SU-DHL-6 (cell line): ENCODE measurements around the gene MSX1.

ENCODE experiments used
- H2AFZ ChIP-seq: fragments of 200-600 bp; sonication (generic); 2 replicates; pipeline ENCODE4 v1.6.1; 2014; ENCODE audit warnings: low read depth, mild to moderate bottlenecking, moderate library complexity, mixed read lengths, antibody characterized with exemption, low read length; ENCODE audit not compliant: severe bottlenecking
- H3F3A ChIP-seq: fragments of 200-600 bp; shearing (Covaris generic); 2 replicates; pipeline ENCODE4 v1.6.0; 2016; ENCODE audit warnings: antibody characterized with exemption, mild to moderate bottlenecking; ENCODE audit not compliant: insufficient read depth
- H3K27ac ChIP-seq: fragments of 200-600 bp; sonication (generic); 2 replicates; pipeline ENCODE4 v1.5.1; 2016; ENCODE audit warnings: low read depth, mild to moderate bottlenecking, low read length, moderate library complexity, mixed read lengths
- H3K27me3 ChIP-seq: fragments of 200-600 bp; sonication (generic), shearing (Covaris generic); 2 replicates; pipeline ENCODE4 v1.6.0; 2014; ENCODE audit warnings: mild to moderate bottlenecking, low read length
- H3K36me3 ChIP-seq: fragments of 200-600 bp; sonication (generic); 2 replicates; pipeline ENCODE4 v1.6.1; 2014; ENCODE audit warnings: mild to moderate bottlenecking, low read length, mixed read lengths
- H3K4me2 ChIP-seq: fragments of 300-600, 200-600 bp; shearing (Covaris generic), sonication (generic); 2 replicates; pipeline ENCODE4 v1.6.0; 2014; ENCODE audit warnings: low read length, low read depth, mild to moderate bottlenecking; ENCODE audit not compliant: poor library complexity, severe bottlenecking
- H3K4me3 ChIP-seq: fragments of 200-600 bp; sonication (generic); 2 replicates; pipeline ENCODE4 v1.5.1; 2014; ENCODE audit warnings: antibody characterized with exemption, low read length, mild to moderate bottlenecking, mixed read lengths; ENCODE audit not compliant: insufficient read depth, poor library complexity, severe bottlenecking
- H3K79me2 ChIP-seq: fragments of 200-600 bp; sonication (generic); 2 replicates; pipeline ENCODE4 v1.6.1; 2014; ENCODE audit warnings: mild to moderate bottlenecking, low read length, moderate library complexity; ENCODE audit not compliant: insufficient read depth
- H3K9ac ChIP-seq: fragments of 200-600 bp; sonication (generic); 2 replicates; pipeline ENCODE4 v1.7.0; 2014; ENCODE audit warnings: mild to moderate bottlenecking, low read length
- H3K9me2 ChIP-seq: fragments of 200-600 bp; sonication (generic); replicated peaks from 2 replicates; pipeline ENCODE4 v1.6.1; 2014; ENCODE audit warnings: low read length; ENCODE audit not compliant: insufficient read depth
- H3K9me3 ChIP-seq: fragments of 200-600 bp; sonication (generic); 2 replicates; pipeline ENCODE4 v1.6.1; 2014; ENCODE audit warnings: low read length, mixed read lengths; ENCODE audit not compliant: insufficient read depth
- H4K20me1 ChIP-seq: fragments of 200-600 bp; sonication (generic); 2 replicates; pipeline ENCODE4 v1.6.1; 2014; ENCODE audit warnings: low read depth, mild to moderate bottlenecking, antibody characterized with exemption, low read length, moderate library complexity, mixed read lengths
- EZH2phosphoT487 ChIP-seq: fragments of 200-600 bp; sonication (generic), shearing (Covaris generic); conservative IDR thresholded peaks from 2 replicates; pipeline ENCODE4 v1.6.1; 2018; ENCODE audit warnings: mild to moderate bottlenecking, antibody characterized with exemption, low read length, moderate library complexity, mixed read lengths
- TF ChIP-seq, protein P1 (sequence below): fragments of 200-600 bp; sonication (generic); IDR thresholded peaks from one replicate; pipeline ENCODE4 v1.5.1; 2017; ENCODE audit warnings: antibody characterized with exemption, mild to moderate bottlenecking, low read length, moderate library complexity; ENCODE audit not compliant: insufficient read depth, poor library complexity, severe bottlenecking

The MSX1 gene

DNA sequence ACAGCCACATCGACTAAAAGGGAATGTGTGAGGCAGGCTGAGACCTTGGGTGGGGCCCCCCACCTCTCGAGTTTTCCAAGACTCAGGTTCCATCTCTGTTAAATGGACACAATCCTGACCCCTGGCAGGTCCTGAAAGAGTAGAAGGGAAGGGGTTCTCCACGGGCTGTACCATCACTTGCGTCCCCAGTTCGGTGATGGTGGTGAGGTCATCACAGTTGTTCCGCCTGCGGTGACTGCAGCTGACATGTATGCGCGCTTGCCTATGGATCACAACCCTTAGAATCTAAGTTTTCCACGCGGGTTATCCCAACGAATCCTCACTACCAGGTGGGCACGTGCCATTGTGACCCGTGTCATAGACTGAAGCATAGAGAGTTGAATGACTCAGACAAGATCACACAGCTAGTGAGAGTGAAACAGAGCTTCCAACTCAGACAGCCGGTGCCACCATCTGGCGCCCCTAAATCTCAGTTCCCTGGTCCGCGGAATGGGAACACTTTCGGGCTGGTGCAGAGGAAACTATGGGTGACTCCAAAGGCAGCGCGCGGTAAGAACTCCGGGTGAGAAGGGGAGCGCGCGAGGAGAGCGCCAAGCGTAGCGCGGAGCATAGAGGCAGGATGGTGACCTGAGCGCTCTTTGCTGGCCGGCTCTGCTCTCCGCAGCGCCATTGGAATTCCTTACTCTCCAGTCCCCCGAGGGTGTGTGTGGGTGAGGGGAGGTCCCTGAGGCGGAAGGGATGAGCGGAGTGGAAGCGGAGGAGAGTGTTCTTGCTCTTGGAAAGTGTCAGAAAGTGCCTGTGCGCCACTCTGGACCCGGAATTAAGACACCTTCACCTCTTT lies 10.5 kb downstream of the MSX1 start:
- Histone ChIP-seq H3K27me3 (no peaks in the 10 kb centered on the region), H3K4me2 (no peak overlapping the region), H3F3A (no peaks in the 10 kb centered on the region), H4K20me1 (no peaks in the 10 kb centered on the region), H3K9ac (no peak overlapping the region), H3K9me2 (no peaks in the 10 kb centered on the region), H3K9me3 (no peaks in the 10 kb centered on the region), H3K4me3 (no peak overlapping the region), H3K79me2 (no peaks in the 10 kb centered on the region), H3K27ac (no peak overlapping the region), H2AFZ (no peak overlapping the region), H3K36me3 (no peaks in the 10 kb centered on the region)
- TF ChIP-seq, protein P1, sequence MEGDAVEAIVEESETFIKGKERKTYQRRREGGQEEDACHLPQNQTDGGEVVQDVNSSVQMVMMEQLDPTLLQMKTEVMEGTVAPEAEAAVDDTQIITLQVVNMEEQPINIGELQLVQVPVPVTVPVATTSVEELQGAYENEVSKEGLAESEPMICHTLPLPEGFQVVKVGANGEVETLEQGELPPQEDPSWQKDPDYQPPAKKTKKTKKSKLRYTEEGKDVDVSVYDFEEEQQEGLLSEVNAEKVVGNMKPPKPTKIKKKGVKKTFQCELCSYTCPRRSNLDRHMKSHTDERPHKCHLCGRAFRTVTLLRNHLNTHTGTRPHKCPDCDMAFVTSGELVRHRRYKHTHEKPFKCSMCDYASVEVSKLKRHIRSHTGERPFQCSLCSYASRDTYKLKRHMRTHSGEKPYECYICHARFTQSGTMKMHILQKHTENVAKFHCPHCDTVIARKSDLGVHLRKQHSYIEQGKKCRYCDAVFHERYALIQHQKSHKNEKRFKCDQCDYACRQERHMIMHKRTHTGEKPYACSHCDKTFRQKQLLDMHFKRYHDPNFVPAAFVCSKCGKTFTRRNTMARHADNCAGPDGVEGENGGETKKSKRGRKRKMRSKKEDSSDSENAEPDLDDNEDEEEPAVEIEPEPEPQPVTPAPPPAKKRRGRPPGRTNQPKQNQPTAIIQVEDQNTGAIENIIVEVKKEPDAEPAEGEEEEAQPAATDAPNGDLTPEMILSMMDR: no peak
- TF ChIP-seq EZH2phosphoT487: no peak

DNA sequence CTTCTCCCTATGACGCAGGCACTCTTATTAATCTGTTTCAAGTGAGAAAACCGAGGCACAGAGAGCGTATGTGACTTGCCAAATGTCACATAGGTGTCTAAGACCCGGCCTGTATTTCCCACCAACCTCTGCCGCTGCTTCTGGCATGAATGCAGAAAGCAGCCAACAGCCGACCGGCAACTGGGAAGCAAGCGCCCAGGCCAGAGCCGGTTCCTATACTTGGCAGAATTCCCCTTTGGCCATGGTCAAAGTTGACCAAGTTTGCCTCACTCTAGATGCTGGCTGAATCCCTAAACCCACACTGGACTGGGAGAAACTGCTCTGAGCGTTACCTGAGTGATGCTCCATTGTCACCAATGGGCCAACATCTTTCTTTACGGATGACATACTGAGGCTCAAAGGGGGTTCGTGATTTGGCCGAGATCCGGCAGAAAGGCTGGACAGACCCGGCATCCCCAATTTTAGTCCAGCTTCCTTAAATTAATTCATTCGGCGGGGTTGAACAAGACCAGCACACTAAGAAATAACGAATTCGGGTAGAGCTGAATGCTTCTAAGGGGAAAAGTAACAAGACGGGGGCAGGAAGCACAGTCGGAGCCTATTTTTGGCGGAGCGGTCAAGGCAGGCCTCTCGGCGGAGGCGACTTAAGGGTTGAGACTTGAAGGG lies 11.2 kb downstream of the MSX1 start:
- H3K4me2 ChIP-seq: no peak overlapping the region
- no peak overlapping the region for H3K27ac ChIP-seq
- no peaks in the 10 kb centered on the region for H4K20me1 ChIP-seq
- TF ChIP-seq EZH2phosphoT487: no peak
- TF ChIP-seq, protein P1: no peak
- no peaks in the 10 kb centered on the region for H3K79me2 ChIP-seq
- H2AFZ ChIP-seq: no peak overlapping the region
- no peaks in the 10 kb centered on the region for H3F3A ChIP-seq
- H3K9ac ChIP-seq: no peak overlapping the region
- H3K4me3 ChIP-seq: no peak overlapping the region
- no peaks in the 10 kb centered on the region for H3K9me2 ChIP-seq
- no peaks in the 10 kb centered on the region for H3K27me3 ChIP-seq
- H3K9me3 ChIP-seq: no peaks in the 10 kb centered on the region
- H3K36me3 ChIP-seq: no peaks in the 10 kb centered on the region

DNA sequence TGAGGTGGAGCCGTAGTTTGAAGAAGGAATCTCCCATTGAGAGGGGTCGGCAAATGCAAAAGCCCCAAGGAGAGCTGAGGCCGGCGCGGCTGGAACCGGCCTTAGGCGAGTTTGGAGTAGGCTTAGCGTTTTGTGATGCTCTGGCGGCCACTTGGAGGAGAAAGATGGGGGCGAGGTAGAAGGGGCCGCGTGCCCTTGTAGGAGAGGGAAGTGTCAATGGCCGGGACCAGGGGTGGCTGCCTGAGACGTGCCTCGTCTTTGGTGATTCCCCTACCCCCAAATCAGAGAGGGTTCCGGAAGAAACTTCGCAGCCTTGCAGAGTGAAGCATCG lies 11.7 kb downstream of the MSX1 start:
- no peaks in the 10 kb centered on the region for H4K20me1 ChIP-seq
- no peaks in the 10 kb centered on the region for H3F3A ChIP-seq
- H3K27me3 ChIP-seq: no peaks in the 10 kb centered on the region
- TF ChIP-seq, protein P1: no peak
- no peak for TF ChIP-seq EZH2phosphoT487
- no peaks in the 10 kb centered on the region for H3K36me3 ChIP-seq
- H2AFZ ChIP-seq: no peak overlapping the region
- no peak overlapping the region for H3K4me3 ChIP-seq
- no peak overlapping the region for H3K4me2 ChIP-seq
- no peak overlapping the region for H3K27ac ChIP-seq
- no peaks in the 10 kb centered on the region for H3K9me2 ChIP-seq
- H3K9me3 ChIP-seq: no peaks in the 10 kb centered on the region
- no peaks in the 10 kb centered on the region for H3K79me2 ChIP-seq
- H3K9ac ChIP-seq: no peak overlapping the region
